Hypothalamus (tissue), 51 donors: ENCODE measurements around the gene ZNF771.
A peak's percentile ranks its signal among the peaks of the same experiment; 100 is the strongest.
"Not testable (repeated sequence)": the region's sequence is repeated elsewhere in the genome, so short reads cannot be mapped to it uniquely, and the experiment has no call there.

Experiments used
- DNase-seq, 51 donors: peaks; one replicate each; lab custom pipeline; 2025; lab: John Stamatoyannopoulos, UW

Gene ZNF771

GRCh38 chr16:30458561-30459394 is 51.4 kb downstream of the ZNF771 start:
- peak in 2 of 51 donors; percentile 1 to 8 for DNase-seq

- no peak for DNase-seq
Observed at GRCh38 chr16:30459456-30459855, 52.0 kb downstream of the ZNF771 start.

DNA sequence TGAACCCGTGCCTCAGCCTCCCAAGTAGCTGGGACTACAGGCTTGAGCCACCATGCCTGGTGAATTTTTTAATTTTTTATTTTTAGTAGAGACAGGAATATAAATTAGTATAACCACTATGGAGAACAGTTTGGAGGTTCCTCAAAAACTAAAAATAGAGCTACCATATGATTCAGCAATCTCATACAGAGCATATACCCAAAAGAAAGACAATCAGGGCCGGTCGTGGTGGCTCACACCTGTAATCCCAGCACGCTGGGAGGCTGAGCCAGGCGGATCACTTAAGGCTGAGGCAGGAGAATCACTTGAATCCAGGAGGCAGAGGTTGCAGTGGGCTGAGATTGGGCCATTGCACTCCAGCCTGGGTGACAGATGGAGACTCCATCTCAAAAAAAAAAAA is 54.0 kb downstream of the ZNF771 start:
- DNase-seq, result not testable (repeated sequence)

- DNase-seq, result no peak
Observed at GRCh38 chr16:30464078-30464477, 56.7 kb downstream of the ZNF771 start.
